ENCODE measurements around the gene CXXC1.
A peak's percentile ranks its signal among the peaks of the same experiment; 100 is the strongest.
"Not testable (repeated sequence)": the region's sequence is repeated elsewhere in the genome, so short reads cannot be mapped to it uniquely, and the experiment has no call there.

Gene CXXC1

DNA sequence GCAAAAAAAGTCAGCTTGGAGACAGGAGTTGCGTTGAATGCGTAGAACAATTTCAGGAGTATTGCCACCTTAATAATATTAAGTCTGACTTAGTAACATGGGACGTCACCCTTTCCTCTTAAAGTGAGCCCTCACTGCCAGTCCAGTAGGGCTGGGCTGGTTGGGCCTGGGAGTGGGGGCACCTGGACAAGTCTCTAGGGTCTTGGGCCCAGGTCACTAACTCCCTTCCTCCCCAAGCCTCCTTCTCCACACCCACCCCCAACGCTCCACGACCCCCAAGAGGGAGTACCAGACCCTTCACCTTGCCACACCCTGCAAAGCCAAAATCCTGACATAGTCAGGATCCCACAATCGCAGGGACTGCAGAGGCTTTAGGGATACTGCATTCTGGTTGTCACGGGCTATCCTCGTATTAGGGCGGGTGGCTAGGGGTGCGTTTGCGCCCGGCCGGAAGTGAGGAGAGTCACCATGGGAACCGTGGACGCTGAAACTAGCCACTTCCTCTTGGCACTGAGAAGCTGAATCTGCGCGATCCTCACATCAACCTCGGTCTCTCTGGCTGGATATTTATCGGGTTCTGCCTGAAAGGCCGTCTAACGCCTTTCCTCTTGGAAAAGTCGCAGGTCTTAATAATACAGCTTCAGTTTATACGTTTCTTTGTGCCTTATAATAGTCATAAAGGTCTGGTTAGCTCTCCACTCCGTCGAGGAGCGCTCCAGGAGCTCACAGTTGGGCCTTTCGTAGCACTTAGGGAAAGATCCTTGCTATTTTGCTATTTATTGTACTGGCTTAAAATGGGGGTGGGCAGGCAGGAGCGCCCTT, 10.3 kb upstream of the CXXC1 start:
- peak; percentile 78 to 80 for DNase-seq

DNA sequence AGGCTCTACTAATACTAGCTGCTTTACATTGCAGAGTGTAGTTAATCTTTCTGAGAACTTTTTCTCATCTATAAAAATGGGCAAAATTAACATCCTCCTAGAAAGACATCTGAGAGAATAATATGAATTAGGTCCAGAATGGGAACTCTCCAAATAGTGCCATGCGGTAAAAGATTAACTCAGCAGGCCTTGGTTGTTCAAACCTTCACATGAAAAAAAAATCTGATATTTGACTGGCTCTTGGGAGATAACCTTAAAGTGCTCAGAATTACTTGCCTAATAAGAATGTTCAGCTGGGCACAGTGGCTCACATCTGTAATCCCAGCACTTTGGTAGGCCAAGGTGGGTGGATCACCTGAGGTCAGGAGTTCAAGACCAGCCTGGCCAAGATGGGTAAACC, 5.5 kb upstream of the CXXC1 start:
- DNase-seq: no peak

DNA sequence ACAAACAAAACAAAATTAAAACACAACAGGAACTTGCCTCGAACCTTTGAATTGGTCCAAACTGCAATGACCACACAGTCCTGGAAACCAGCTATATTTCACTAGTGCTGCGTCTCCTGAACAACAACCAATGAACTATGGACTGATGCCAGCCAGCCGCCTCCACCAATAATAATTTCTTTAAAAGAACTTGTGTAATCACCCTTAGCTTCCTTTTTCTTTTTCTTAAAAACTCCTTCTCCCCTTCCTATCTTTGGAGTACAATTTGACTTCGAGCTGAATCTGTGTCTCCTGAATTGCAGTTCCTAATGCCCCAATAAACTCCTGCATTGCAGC, 1.6 kb upstream of the CXXC1 start:
- DNase-seq: no peak

DNA sequence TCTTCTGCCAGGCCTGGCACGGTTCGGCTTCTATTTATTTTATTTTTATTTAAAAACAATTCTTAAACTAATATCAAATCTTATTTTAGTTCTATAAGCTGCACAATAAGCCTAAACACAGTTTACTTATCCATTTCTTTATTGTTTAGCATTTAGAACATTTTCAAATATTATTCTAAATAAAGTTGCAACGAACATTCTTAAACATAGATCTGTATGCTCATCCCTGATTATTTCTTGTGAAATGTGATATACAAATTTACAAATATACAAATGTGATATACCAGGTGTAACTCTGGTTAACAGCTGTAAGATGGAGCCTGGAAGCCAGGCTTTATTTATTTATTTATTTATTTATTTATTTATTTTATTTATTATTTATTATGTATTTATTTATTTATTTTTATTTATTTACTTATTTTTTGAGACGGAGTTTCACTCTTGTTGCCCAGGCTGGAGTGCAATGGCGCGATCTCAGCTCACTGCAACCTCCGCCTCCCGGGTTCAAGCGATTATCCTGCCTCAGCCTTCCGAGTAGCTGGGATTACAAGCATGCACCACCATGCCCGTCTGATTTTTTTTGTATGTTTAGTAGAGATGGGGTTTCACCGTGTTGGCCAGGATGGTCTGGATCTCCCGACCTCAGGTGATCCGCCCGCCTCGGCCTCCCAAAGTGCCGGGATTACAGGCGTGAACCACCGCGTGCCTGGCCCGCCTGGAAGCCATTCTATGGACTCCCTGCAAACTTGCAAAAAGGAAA, 1.0 kb upstream of the CXXC1 start:
- DNase-seq: not testable (repeated sequence)

DNA sequence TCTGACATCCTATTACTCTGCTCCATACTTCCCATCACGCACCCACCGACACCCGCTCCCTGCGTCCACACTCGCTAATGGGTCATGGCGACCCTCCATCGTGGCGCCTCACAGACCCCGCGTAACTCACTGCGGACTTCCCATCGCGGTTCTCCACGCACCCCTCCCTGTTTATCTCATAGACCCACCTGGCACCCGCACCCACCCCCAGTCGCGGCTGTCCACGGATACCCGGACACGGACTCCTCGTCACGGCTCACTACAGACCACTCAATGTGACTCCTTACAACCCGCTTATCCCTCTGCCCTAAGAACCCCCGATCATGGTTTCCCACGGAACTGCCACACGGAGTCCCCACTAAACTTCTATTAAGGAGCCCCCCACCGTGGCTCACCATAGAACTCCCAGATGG, 458 bp downstream of the CXXC1 start:
- DNase-seq: no peak

DNA sequence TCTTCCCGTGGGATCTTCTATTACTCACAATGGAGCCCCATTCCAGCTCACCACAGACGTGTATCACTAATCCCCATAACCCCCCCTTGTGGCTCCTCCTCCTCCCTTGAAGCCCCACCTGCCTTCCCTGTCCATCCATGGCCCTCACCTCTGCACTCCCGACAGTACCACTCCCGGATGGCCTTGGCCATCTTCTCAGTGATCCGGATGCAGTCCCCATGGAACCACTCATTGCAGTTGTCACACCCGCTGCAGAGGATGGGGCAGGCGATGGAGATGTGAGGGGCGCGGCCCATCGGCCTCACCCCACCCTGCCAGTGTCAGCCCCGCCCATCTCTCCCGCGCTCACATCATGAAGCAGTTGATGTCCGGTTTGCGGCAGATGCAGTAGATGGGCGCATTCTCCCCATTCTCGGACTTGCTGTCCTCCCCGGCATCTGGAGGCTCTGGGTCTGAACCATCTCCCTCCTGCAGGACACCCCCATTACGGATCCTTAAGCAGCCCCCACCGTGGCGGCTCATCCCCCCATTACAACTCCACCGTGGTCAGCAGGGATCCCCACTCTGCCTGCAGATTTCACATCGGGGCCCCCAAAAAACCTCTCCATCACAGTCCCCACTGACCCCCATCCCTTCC, 983 bp downstream of the CXXC1 start:
- peak; percentile 49 to 53 for DNase-seq

DNA sequence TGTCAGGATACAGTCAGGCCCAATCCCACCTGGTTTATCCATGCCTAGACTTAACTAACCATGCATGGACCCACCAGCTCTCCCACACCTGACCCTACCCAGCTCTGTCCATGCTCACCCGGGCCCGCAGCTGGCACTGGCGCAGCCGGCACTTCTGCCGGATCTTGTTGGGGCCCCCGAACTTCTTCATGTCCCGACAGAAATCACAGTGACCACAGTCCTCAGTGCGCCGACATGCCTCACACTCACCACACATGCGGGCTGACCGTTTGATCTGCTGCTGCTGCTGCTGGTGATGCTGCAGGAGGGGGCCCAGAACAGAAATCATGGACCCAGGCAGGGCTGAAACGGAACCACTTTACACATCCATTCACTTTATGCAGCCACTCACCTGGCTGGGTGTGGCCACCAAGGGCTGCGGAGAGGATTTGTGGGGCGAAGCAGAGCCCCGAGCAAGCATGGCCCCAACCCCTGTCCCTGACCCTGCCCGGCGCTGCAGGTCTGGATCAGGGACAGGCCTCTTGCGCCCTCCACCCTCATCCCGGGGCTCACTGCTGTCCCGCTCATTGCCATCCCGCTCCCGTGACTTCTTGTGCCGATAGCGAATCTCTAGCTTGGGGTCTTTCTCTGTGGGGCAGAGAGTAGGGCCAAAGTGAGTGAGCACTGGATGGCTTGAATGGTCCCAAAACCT, 1.7 kb downstream of the CXXC1 start:
- no peak for DNase-seq

DNA sequence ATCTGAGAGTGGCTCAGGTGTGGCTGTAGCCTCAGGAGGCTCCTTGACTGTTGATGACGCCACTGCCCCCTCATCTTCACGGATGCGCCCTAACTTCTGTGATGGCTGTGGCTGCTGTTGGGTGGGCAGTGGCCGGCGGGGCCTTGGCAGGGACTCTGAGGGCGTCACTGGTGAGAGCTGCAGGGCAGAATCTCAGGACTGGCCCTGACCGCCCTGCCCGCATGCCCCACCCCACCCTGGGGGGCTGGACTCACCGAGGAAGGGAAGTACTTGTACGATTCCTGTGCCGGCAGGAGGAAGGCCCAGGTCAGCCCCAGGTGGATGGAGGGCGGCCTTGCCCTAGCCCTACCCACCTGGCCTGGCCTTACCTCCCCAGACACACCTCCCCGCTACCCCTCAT, 2.4 kb downstream of the CXXC1 start:
- DNase-seq: no peak

DNA sequence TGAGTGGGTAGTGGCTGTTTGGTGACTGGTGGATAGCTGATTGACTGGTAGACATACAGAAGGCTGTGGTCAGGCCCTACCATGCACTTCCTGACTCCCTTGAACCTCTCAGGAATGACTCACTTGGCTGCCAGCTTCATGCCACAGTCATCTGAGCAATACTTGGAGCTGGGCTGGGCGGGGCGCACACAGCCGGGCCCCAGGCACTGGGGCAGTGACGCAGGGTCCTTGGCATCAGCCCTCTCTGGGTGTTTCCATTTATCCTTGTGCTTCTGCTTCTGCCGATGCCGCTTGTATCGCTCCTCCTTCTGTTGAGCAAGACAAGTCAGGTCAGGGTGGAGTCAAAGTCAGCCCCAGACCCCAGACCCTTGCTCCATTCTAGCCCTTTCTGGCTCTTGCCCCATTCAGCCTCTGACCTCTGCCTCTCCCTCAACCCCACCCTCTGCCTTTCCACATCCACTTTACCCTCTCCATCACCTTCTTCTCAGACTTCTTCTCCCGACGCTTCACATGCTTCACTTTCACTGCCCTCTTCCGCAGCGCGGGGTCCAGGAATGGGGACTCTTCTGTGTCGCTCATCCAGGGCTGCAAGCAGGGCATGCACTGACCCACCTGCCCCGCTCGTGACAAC, 3.1 kb downstream of the CXXC1 start:
- DNase-seq: no peak

DNA sequence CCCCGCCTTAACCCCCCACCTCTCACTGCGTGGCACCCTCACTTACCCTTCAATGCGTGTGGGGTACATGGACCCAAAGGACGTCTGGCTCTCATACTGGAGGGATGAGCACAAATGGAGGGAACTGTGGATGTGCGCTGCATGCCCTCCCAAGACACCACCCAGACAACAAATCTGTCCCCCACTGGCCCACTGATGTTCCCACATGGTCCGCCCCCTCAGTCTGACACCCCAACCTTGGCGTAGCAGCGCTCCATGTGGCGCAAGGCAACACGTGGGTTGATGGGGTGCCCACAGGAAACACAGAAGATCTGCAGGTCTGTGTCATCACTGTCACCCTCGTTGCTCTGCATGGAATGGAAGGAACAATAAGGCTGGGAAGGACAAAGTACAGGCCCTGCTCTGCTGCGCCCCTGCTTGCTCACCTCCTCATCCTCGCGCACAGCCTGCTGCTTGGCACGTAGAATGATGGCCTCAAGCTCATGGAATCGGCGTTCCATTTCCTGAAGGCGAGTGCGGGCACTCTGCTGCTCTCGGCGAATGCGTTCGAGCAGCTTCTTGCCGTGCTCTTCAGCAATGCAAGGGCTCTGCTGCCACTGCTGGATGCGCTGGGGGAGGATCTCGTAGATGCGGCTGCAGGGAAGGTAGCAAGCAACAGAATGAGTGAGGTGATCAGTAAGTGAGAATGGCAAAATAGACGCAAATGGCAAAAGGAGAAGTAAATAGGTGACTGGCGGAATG, 3.9 kb downstream of the CXXC1 start:
- DNase-seq: no peak

DNA sequence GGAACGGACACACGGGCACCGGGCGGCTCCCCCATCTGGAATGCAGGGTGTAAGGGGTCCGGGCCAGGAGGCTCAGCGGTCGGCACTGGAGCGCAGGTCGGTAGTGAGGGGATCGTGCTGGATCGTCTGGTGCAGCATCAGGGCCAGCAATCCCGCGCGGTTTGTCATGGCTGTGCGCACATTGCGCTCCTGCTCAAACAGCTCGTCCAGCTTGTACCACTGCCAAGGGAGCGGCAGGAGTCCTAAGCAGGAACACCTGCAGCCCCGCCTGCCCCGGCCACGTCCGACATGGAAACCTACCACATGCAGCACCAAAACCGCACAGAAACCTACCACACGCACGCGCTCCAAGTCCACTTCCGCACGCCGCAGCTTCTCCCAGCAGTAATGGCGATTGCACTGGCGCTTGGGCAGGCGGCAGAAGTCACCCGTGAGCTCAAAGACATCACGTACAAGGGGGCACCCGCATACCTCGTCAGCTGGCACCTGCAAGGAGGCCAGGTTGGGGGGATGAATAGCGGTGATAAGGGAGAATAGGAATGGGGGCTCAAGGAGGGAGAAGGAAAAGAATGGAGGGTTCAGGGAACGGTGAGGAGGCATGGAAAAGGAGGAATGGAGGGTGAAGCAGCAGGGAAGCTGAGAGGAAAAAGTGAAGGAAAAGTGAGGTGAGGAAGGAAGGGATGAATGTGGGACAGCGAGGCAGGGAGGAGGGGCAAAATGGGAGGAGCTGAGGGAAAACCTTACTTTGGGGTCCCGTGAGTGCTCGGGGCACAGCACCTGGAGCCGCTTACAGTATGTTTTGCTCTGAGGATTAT, 4.8 kb downstream of the CXXC1 start:
- no peak for DNase-seq

DNA sequence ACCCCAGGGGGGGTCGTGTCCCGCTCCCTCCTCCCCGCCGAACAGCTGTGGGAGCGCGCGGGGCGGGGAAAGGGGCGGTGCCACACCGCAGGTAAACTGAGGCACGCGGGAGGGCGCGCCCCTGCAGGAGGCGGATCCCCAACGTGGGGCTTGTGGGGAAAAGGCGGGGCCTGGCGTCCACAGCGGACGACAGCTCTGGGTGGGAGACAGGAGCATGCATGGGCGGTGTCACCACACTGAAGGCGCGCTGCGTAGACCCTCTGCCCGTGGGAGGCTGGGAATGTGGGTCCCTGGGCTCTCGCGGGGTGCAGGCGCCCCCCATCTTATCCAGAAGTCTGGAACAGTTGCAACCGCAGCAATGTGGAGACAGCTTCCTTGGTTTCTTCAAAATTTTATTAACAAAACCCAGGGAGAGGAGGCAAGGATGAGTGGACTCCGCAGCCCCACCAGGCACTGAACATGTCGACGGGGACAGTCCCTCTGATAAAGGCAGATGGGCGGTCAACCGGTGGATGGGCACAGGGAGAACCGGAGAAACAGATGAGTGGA, 5.4 kb downstream of the CXXC1 start:
- no peak for DNase-seq

DNA sequence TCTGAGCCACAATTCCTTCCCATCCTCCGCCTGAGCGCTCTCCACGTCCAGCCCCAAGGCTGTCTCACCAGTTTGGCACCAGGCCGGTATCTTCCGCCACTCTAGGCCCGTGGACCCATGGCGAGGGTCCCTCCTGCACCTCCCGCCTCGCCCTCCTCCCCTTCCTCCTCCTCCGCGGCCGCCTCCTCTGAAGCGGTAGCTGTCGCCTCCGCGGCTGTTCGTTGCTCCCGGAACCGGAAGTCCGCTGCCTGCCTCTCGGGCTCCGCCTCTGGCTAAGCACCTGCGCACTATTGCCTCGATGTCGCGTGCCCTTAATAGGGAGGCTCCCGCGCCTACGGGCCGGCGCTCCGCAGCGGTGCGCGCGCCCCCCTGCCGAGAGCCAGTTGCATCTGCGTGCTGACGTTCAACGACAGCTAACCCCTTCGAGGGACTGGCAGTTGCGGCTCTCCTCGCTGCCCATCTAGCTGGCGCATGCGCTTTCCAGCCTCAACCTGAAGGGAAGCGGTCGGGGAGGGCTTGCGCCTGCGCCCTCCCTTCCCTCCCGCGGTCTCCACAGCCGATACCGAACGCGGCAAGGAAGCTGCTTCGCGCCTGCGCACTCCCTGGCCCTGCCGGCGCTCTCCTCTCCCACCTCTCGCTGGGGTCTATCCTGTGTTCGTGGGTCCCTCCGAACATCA, 6.1 kb downstream of the CXXC1 start, which contains the start of gene MBD1:
TSS of gene MBD1 (minus strand) at position 229 of the 677 bp plus-strand sequence. CDS start 1,531 bp downstream, outside the sequence.
- peak; percentile 95 for DNase-seq

DNA sequence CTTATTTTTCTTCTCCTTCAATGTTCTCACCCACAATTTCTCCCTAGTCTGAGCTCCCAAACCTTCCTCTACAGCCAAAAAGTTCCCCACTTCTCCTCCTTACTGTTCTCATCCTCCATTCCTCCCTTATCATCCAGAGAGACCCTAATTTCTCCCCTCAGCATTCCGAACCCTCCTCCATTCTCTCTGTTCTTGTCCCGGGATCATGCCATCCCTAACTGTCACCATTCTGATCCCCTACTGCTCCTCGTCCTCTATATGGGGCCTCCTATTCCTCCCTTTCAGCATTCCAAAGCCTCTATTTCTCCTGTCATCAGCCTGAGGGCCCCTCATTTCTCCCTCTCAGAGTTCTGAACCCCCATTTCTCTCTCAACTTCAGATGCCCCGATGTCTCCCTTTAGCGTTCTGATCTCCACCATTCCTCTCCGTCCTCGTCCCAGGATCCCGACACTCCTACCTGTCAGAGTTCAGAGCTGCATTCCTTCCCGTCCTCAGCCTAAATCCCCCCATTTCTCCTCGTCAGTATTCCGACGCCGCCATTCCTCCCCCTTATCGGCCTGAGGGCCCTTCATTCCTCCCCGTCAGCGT, 6.7 kb downstream of the CXXC1 start:
- DNase-seq: no peak

DNA sequence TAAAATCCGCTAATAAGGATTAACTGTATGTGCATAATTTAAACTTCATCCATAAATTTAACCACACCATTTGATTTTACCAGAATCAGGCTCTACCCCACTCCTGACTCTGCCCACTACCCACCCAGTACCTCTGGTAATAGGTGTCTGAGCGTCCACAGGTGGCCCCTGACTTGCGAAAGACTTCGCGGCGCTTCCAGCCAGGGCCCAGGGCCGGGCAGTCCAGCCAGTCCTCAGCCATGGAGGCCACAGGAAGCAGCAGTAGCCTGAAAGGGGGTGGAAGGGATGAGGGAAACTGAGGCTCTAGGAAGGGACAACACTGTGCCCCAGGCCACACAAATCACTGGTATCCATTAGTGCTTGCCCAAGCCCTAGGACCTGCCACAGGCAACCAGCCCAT, 7.7 kb downstream of the CXXC1 start:
- DNase-seq: no peak

DNA sequence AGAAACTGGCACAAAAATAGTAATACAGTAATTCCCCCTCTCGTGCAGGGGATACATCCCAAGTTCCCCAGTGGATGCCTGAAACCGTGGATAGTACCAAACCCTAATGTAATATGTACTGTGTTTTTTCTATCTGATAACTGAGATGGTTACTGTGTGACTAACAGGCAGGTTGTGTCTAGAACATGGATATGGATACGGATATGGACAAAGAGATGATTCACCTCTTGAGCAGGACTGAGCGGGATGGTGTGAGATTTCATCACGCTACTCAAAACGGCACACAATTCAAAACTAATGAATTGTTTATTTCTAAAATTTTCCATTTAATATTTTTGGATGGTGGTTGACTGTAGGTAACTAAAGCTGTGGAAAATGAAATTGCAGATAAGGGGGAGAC, 9.6 kb downstream of the CXXC1 start:
- no peak for DNase-seq

DNA sequence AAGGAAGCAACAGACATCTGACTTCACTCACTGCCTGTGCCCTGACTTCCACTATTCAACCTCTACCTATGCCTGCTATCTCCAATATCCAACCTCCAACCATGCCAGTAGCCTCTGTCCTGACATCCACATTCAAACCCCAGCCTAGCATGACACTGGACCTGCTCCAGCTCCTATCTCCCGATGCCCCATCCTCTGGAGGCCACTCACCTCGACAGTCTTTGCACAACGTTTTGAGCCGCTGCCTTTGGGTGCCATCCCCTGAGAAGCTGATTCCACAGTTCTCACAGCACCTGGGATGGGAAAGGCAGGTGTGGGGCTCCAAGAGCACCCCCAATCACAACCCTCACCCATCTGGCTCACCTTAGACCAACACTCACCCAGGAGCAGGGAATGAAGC, 11.0 kb downstream of the CXXC1 start:
- DNase-seq: no peak

DNA sequence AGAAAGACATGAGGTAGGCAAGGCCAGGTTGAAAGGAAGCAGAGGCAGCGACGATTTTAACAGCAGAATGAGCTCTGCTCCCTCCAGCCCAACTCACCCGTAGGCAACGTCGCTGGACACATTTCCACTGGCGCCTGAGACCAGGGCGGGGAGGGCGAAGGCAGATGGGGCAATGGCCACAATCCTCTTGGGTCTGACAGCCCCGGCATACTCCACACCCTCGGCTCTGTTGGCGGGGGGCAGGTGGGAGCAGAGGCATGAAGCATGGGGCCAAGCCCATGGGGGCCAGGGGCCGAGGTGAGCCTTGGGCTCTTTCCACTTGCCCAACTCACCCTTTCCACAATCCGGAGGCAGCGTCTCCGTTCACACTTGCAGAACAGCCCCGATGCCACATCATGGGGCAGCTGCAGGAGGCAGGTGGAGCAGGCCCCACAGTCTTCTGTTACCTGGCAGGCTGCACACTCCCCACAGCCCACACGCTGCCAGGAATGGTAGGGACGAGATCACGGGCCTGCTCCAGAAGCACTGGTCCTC, 11.9 kb downstream of the CXXC1 start:
- DNase-seq: no peak

DNA sequence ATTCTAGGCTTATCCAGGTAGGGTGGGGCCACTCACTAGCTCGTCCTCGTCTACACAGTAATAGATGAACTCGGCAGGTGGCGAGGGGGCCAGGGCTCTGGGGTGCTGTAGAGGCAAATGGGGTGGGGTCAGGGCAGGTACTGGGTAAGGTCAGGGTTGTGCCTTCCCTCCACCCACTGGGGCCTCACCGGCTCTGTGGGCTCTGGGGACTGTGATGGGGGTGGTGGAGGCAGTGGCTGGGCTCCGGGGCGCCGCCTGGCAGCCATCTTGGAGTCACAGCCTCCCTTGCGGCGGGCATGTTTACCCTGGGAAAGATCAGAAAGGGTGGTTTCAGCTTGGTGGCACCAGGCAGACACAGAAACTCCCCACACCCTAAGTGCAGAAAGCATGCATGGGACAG, 12.6 kb downstream of the CXXC1 start:
- no peak for DNase-seq

DNA sequence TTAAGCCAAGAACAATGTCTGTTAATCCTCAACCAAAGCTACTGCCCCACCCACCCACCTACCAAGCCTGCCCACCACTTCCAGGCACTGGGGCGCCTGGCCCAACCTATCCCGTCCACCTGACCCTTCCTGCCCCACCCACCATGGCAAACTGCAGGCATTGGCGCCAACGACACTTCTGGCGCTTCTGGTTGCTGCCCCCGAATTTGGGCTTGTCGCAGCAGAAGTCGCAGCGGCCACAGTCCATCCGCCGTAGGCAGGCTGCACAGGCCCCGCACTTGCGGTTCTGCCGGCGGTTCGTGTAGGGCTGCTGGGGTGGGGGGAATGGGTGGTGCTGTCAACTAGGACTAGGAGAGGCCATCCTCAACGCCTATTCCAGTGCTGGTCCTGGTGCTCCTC, 13.4 kb downstream of the CXXC1 start:
- no peak for DNase-seq
